Activated naive CD4-positive, alpha-beta T cell treated with anti-CD3 and anti-CD28 coated beads, Interleukin-2, amount 50 U/mL, for 72 hours (primary cell): Measurements from ENCODE around the gene BTC. TPM values are rescaled to one million over a fixed set of nuclear protein-coding genes. Genes with fewer than 3 reads are reported as not detected.

Experiments used
- ATAC-seq, 2 donors: fragments of 150-1000 bp; cut with Tn5 transposase; 2 replicates each; pipeline ENCODE4 v1.10.0; 2021; ENCODE audit warnings: mild to moderate bottlenecking in 2 of 2, moderate library complexity in 2 of 2
- DNase-seq, 2 donors: peaks; one replicate each; pipeline ENCODE4 v3.0.0; 2021 to 2022; ENCODE audit warnings: low spot score in 2 of 2
- H3K27ac Mint-ChIP-seq, 2 donors: one replicate each; pipeline ENCODE4 v1.8.0; 2022; ENCODE audit warnings: mild to moderate bottlenecking in 2 of 2, mixed read lengths in 2 of 2
- H3K36me3 Mint-ChIP-seq, 2 donors: one replicate each; pipeline ENCODE4 v1.8.0; 2022; ENCODE audit warnings: mixed read lengths in 2 of 2
- H3K9me3 Mint-ChIP-seq, 2 donors: one replicate each; pipeline ENCODE4 v1.8.0; 2022; ENCODE audit warnings: mixed read lengths in 2 of 2
- total RNA-seq, 2 donors: library from RNA; stranded (reverse); gene quantifications; one replicate each; pipeline ENCODE4 v1.2.3, GENCODE V29; 2022

Gene BTC
- total RNA-seq, 2 donors from 2014 or later: not detected

DNA sequence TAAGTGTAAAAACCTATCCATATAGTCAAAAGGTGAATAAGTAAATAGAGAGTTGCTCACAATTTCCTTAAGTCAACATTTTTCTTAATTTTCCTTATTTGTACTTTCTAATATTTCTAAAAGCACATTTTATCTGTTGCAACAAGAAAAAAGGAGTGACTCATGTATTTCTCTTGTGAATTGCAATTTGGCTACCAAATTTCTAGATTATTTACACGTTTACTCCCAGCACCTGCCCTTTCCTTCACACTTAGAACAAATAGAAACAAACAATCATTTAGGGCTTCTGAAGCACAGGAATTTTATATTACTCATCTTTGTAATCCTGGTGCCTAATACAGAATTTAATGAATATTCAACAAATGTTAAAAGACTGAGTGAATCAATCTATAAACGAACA, 22.2 kb downstream of the BTC start:
- DNase-seq (no peak), ATAC-seq (no peak)
- H3K27ac Mint-ChIP-seq: no peak overlapping the region
- H3K36me3 Mint-ChIP-seq: no peaks in the 10 kb centered on the region
- no peaks in the 10 kb centered on the region for H3K9me3 Mint-ChIP-seq

DNA sequence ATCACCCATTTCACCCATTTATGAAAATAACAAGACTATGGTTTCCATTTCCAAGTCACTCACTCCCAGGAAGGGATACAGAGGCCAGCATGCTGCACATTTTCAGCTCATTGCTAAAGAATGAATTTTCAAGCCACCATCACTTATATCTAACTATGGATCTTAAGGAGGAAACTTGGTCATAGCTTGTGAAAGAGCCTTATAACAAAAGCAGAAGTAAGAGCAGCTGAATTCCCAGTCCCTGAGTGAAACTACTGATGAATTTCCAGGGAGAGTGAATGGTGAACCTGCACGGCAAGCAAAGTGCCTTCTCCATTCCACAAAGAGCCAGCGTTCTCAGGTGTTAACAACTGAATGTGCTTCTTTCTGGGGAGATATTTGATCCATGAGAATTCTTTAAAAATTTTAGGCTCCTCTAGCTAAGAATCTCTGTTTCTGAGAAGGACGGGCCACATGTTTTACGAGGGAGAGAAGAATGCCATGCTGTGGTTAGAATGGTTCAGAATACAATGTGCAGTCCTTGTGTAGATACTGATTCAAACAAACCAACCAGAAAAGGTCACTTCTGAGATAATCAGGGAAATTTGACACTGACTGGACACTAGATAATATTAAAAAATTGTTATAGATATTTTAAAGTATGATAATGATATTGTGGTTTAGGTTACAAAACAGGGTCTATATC, 24.0 kb downstream of the BTC start:
- no peak for DNase-seq
- Mint-ChIP-seq H3K27ac (no peak overlapping the region), H3K9me3 (no peaks in the 10 kb centered on the region), H3K36me3 (no peaks in the 10 kb centered on the region)
- ATAC-seq: no peak

DNA sequence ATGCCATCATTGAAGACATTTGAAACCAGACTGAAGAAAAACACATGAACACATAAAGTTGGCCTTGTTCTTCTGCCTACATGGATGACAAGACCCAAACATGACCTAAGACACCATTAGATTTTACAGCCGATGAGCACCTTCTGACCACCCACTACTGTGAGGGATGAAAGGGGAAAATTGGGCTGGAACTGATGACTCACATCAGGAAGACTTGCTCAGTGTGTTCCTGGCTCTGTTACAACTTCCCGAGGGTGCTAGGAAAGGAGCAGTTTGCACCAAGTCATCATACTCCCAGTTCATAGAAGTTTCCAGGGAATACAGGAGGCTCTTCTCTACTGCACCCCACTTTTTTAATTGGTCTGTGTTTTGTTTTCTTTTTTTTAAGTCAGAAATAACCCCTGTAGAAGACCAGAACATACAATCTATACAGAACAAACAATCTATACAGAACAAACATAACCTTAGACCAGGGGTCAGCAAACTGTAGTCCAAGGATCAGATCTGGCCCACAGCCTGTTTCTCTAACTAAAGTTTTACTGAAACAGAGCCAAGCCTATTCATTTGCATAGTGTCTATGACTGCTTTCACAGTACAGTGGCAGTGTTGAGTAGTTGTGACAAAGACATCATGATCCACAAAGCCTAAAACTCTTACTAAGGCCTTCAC, 25.3 kb downstream of the BTC start:
- ATAC-seq (no peak), DNase-seq (no peak)
- no peaks in the 10 kb centered on the region for H3K9me3 Mint-ChIP-seq

DNA sequence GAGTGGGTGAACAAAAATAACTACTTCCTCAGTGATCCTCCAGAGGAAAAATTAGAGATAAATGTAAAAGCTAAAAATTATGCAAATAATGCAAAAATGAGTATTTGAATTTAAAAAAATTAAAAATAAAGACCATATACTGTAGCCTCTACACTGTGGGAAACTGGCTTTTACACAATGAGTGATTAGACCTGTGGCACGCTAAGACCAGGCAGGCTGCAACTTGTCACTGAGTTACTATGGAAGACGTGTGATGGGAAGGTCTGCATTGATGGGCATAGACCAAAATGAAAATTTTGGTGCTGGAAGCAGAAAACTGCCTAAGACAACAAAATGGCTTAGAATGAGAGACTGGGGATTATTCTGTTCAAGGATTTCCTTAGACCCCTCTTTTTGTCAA, 30.2 kb downstream of the BTC start:
- DNase-seq (no peak), ATAC-seq (no peak)
- Mint-ChIP-seq H3K9me3 (no peaks in the 10 kb centered on the region), H3K36me3 (no peaks in the 10 kb centered on the region), H3K27ac (no peak overlapping the region)

More for the DNA sequence above, 25.3 kb downstream of the BTC start:
- no peak overlapping the region for H3K27ac Mint-ChIP-seq
- H3K36me3 Mint-ChIP-seq: no peaks in the 10 kb centered on the region

DNA sequence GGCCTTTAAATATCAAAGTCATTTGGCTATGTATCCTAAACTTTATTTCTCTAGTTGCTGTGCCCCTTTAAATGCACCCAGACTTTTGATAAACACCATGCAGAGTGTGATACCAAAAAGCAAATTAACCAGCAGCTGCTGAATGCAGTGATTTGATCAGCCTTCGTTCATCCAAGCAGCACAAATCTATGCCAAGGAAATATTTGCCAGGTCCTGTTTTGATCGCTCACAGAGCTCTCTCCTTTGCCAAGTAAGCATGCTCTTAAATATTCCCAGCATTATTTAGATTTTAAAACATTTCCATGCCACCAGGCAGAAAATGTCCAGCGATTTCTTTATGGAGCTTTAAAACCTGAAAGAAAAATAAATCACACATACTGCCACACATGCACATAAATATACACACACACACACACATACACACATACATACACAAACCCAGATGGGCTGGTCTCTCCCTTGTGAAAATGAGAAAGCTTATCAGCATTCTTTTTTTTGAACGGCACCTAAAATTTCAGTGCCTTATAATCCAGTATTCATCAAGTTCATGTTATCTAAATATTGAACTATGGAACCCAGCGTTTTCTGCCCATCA, 35.7 kb downstream of the BTC start:
- ATAC-seq (no peak), DNase-seq (no peak)
- H3K9me3 Mint-ChIP-seq: no peaks in the 10 kb centered on the region
- H3K27ac Mint-ChIP-seq: no peak overlapping the region
- no peaks in the 10 kb centered on the region for H3K36me3 Mint-ChIP-seq

DNA sequence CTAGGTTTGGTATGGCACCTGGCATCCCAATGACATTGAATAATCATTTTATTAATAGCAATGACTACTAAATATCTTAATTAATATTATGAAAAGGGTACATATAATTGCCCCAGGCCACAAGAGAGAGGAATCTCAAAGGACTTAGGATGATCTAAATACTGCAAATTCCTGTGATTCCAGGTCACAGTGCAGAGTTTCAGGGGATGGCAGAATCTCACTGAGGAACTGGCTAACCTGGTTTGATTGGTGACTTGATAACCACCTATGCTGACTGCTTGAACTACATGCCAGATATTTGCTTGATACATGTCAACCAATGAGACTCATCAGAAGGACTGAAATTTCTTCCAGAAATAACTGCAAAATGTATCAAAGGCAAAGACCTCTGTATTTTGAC, 37.2 kb downstream of the BTC start:
- ATAC-seq: no peak
- DNase-seq: no peak
- no peaks in the 10 kb centered on the region for H3K9me3 Mint-ChIP-seq
- no peak overlapping the region for H3K27ac Mint-ChIP-seq
- H3K36me3 Mint-ChIP-seq: no peaks in the 10 kb centered on the region

DNA sequence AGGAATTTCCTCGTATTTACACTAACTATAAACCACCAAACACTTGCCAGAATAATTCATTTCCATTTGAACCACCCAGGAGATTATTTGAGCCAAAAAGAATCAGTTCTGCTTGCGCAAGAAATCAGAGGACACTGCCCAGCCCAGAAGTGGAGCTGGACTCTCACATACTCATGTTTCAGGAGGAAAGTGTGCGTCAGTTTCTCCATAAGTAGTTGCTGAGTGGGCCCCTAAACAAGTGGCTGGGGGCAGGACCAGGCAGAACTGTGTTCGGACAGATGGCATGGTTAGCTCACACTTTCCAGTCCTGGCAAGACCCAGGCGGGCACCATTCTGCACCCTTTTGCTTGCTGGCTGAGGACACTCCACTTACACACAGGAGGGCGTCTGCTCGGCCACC, 38.8 kb downstream of the BTC start:
- H3K9me3 Mint-ChIP-seq: no peaks in the 10 kb centered on the region
- H3K27ac Mint-ChIP-seq: no peak overlapping the region
- DNase-seq (no peak), ATAC-seq (no peak)
- no peaks in the 10 kb centered on the region for H3K36me3 Mint-ChIP-seq

DNA sequence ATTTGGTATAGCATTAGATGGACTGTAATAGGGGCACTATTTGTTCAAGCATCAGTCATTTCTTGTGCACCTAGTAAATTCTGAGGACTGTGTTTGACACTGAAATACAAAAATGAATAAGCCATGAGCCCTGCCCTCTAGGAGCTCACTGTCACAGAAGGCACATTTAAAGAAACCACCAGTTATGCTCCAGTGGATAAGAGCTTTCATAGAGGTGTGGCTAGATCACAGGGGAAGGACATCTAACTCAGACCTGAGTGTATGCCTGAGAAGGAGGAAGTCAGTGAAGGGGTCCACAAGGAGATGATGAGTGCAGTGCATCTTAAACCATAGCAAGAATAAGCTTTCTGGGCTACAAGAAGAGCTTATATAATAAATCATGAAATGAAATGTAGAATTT, 40.1 kb downstream of the BTC start:
- Mint-ChIP-seq H3K9me3 (no peaks in the 10 kb centered on the region), H3K36me3 (no peaks in the 10 kb centered on the region), H3K27ac (no peak overlapping the region)
- ATAC-seq (no peak), DNase-seq (no peak)

DNA sequence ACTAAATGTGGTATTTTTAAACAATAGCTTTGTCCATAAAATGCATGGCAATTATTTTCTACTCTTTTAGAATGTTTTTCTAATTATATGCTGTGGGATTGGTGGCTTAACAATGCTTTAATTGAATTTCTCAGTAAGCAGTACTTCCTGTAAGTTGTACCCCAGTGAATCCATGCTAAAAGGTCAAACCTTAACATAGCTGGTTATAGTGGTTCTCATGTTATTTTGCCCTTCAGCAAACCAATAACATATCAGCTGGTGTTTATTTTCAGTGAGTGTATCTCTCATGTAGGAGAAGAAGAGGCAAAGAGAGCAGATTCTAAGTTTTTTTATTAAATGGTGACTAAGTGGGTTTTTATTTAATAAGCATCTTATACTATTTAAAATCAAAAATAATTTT, 41.5 kb downstream of the BTC start:
- ATAC-seq (no peak), DNase-seq (no peak)
- H3K36me3 Mint-ChIP-seq: no peaks in the 10 kb centered on the region

DNA sequence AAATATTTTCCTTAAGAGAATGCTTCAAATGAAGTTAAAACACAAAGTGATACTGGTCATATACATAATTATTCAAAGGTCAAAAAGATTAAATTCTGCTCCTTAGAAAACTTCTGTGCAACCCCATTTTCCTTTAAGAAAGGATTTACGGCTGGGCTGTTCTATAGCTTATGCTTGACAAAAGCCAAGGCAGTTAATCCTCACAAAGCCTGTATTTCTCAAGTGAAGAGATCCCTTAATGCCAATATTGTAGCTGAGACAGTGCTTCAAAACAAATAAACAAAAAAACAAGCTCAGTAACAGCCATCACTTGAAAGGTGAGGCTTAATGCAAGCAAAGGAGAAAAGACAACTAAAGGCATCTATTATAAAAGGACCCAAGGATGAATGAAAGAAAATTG, 42.5 kb downstream of the BTC start:
- Mint-ChIP-seq H3K9me3 (no peaks in the 10 kb centered on the region), H3K36me3 (no peaks in the 10 kb centered on the region)
- ATAC-seq: no peak

More for the DNA sequence above, 41.5 kb downstream of the BTC start:
- Mint-ChIP-seq H3K9me3 (no peaks in the 10 kb centered on the region), H3K27ac (no peak overlapping the region)

DNA sequence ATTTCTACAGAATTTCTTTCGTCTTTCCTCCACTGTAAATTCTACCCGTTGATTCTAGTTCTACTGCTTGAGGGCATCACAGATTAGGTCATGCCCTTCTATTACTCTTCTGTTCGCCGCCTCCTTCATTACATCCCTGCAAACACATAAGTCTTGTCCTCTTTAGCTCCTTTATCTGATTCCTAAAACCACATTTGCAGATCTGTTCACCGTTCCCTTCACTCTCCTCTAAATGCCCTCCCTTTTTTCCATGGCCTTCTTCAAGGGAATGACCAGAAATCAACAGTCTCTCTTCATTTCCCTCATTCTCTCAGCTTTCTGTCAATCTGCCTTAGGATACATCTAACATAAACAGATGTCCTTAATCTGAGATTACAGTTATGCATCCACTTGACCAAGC, 43.1 kb downstream of the BTC start:
- H3K9me3 Mint-ChIP-seq: no peaks in the 10 kb centered on the region
- ATAC-seq (no peak), DNase-seq (no peak)
- H3K36me3 Mint-ChIP-seq: no peaks in the 10 kb centered on the region
- H3K27ac Mint-ChIP-seq: no peak overlapping the region

More for the DNA sequence above, 42.5 kb downstream of the BTC start:
- DNase-seq: no peak
- H3K27ac Mint-ChIP-seq: no peak overlapping the region

DNA sequence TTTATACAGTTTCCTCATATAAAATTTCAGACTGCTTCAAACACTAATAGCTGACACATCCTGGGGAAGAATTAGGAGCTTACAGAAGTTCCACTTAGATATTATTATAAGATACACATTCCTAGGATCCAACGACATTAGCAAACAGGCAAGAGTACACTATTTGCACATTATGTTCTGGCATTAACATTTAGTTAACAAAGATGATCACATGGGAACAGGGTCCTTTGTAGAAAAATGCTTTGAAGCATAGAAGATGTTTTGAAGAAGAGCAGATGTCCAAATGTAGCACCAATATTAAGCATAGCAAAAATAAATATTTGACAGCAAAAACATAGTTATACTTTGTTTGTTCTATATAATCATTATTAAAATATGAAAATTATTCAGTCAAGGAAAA, 52.1 kb downstream of the BTC start:
- Mint-ChIP-seq H3K9me3 (no peaks in the 10 kb centered on the region), H3K27ac (no peak overlapping the region), H3K36me3 (no peaks in the 10 kb centered on the region)
- ATAC-seq (no peak), DNase-seq (no peak)

DNA sequence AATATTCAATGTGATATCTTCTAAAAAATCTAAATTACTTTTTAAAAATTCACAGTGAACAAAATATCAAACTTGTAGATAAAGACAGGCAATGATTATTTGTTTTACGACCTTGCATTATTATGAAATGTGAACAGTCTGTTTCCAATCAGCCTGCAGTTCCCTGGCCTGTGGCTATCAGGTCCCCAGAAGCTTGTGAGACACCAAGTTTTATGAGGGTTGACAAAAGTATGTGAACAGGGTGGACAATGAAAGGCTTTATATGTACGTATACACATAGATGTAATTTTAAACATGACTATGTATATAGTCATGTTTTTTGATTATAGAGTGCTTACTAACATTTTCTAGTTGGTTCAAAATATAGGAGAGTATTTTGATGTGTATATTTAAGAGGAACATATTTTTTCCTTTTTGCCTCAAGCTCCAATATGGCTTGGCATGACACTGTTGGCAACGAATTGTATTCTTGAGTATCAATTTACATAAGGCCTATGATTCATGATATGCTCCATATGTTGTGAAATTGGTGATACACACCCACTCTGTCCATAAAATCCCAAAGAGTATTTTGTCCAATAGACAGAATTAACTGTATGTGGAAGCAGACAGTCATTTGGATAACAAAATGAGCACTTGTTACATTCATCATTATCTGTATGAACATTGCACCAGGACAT, 55.7 kb downstream of the BTC start:
- DNase-seq (no peak), ATAC-seq (no peak)
- Mint-ChIP-seq H3K27ac (no peak overlapping the region), H3K36me3 (no peaks in the 10 kb centered on the region), H3K9me3 (no peaks in the 10 kb centered on the region)

DNA sequence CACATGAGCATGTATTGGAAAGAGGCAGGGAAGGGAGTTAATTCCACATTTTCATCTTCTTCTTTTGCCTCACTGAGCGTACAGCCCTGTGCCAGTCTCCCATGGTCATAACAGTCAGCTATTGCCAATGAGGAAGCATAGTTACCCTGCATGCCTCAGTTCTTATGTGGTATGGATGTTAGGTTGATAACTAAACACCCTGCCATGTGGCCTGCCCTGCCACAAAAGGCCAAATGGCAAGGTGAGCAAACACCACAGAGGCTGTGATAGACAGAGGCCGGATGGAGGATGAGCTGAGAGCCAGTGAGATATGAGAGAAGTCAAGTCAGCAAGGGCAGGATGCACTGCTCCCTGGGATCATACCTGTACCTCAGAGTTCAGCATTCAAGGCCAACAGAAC, 59.3 kb downstream of the BTC start:
- Mint-ChIP-seq H3K9me3 (no peaks in the 10 kb centered on the region), H3K27ac (no peak overlapping the region), H3K36me3 (no peaks in the 10 kb centered on the region)
- ATAC-seq (no peak), DNase-seq (no peak)

DNA sequence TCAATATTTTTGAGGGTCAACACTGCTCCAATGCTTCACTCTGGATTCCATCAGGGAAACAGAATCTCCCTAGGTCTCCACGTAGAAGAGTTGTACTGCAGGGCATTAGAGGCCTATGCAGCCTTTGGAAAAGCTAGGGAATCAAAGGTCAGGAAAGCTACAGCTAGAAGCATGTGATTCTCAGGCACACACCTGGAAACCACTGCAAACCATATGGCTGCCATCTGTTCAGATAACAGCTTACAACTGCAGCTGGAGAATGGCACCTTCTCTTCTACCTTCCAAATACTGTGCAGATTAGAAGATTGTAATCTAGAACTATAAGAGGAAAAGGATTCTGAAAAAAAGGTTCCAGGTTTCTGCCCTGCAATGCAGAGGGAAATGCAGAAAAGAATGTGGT, 60.6 kb downstream of the BTC start:
- DNase-seq (no peak), ATAC-seq (no peak)
- Mint-ChIP-seq H3K9me3 (no peaks in the 10 kb centered on the region), H3K27ac (no peak overlapping the region), H3K36me3 (no peaks in the 10 kb centered on the region)

DNA sequence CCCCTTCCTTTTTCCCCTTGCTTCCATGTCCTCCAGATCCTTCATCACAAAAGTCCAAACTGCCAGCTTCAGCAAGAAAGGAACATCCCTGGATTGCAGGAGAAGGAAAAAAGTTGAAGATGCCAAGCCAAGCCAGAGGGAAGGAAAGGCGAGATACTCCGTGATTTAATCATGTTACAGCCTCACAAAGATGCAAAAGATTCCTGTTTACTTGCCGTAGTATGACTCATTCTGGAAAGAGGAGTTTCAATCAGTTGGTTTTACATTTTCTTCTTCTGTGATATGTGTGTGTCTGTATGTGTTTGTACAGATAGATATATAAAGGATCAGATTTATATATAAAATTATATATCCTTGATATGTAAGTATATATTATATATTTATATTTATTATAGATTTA, 69.3 kb downstream of the BTC start:
- H3K36me3 Mint-ChIP-seq: peaks cover 0 to 9% of the 10 kb centered on the region in 2 donors
- ATAC-seq (no peak), DNase-seq (no peak)
- H3K27ac Mint-ChIP-seq: no peak overlapping the region
- peaks cover 0 to 8% of the 10 kb centered on the region in 2 donors for H3K9me3 Mint-ChIP-seq

DNA sequence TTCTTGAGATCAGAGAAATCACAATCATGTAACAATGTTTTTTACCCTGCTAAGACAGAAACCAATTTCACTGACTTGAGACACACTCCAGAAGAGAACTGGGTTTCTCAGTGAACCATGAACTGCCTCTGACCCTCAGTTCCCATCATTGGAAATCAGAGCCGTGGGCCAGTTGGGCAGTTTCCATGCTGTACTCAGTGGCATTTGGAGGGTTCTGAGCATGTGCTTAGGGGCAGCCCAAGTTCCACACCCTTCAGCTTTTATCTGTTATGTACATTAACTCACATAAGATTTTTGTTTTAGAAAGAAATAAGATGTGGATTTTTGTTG, 77.9 kb downstream of the BTC start:
- H3K9me3 Mint-ChIP-seq: peaks cover 7 to 9% of the 10 kb centered on the region in 2 donors
- no peak for ATAC-seq
- no peak overlapping the region for H3K27ac Mint-ChIP-seq
- no peak for DNase-seq
- H3K36me3 Mint-ChIP-seq: peaks cover 0 to 11% of the 10 kb centered on the region in 2 donors
